Stimulated activated CD8-positive, alpha-beta memory T cell treated with anti-CD3 and anti-CD28 coated beads, Interleukin-15, amount 100 ng/mL, for 4 hours (primary cell): ENCODE data around the gene AOC3.
"Not testable (repeated sequence)": the region's sequence is repeated elsewhere in the genome, so short reads cannot be mapped to it uniquely, and the experiment has no call there.

Source experiments
- DNase-seq, 2 donors: peaks; one replicate each; pipeline ENCODE4 v3.0.0-alpha.2; 2020; ENCODE audit warnings: low read depth in 2 of 2

Gene AOC3

DNA sequence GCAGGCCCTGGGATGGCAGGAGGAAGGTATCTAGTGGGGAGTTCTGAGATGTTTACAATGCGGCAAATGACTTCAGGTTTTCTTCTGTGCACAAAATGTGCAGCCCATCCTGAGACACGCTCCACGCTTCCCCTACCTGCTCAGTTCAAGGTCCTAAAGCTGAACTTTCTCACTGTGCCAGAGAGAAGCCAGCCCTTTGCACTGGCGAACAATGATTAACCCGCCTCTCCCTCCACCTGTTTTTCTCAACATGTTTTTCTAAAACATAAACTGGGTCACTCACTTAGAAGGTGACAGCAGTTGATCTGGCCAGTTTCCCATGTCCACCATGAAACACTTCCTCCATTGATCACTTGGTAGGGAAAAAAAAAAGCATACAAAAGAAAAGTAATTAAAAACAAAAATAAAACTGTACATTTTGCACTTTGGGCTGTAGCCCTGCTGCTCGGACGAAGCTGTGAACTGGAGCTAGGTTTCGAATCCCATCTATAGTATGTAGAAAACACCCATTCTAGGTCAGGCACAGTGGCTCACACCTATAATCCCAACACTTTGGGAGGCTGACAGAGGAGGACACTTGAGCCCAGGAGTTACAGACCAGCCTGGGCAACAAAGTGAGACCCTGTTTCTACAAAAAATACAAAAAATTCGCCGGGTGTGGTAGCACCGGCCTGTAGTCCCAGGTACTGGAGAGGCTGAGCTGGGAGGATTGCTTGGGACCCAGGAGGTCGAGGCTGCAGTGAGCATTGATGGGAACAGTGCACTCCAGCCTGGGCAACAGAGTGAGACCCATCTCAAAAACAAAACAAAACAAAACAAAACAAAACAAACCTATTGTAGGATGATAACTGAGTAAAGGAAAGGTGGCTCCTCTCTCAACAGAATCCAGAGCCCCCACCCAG lies 43.5 kb downstream of the AOC3 start:
- no peak for DNase-seq

DNA sequence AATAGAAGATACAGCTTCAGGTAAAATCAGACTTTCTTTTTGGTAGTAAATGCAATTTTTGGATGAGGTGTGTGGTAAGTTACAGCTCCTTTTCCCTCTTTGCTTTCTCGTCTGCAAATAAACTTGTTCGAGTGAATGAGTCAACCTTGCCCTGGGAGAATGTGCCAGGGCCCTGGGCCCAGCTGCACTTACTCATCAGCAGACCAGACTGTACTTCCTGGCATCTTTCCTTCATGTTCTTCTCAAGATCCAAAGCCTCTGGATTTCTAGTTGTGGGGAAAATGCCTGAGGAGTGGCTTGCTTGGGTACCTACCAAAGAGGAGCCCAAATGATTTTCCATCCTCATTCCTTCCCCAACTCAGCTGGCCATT lies 44.2 kb downstream of the AOC3 start:
- DNase-seq: no peak

DNA sequence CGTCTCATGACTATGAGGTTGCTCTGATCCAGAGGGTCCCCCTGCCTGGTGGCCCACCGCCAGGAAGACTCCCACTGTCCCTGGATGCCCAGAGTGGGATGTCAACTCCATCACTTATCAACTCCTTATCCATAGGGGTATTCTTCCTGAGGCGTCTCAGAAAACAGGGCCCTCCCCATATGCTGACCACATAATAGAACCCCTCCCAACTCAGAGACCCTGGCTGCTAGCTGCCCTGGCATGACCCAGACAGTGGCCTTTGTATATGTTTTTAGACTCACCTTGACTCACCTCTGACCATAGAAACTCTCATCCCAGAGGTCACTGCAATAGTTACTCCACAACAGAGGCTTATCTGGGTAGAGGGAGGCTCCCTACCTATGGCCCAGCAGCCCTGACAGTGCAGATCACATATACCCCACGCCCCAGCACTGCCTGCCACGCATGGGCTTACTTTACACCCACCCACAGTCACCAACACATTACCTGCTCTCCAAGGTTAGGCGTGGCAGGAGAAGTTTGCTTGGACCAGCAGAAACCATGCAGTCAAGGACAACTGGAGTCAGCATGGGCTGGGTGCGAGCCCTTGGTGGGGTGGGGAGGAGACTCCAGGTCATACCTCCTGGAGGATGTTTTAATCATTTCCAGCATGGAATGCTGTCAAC lies 47.3 kb downstream of the AOC3 start:
- no peak for DNase-seq

DNA sequence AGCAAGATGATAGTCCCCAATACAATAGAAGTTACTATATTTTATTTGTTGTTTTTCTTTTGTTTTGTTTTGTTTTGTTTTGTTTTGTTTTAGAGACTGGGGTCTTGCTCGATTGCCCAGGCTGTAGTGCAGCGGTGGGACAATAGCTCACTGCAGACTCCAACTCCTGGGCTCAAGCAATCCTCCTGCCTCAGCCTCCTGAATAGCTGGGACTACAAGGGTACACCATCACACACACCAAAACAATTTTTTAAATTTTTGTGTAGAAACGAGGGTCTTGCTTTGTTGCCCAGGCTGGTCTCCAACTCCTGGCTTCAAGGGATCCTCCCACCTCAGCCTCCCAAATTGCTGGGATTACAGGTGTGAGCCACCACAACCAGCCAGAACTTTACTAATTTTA lies 49.0 kb downstream of the AOC3 start:
- not testable (repeated sequence) for DNase-seq

DNA sequence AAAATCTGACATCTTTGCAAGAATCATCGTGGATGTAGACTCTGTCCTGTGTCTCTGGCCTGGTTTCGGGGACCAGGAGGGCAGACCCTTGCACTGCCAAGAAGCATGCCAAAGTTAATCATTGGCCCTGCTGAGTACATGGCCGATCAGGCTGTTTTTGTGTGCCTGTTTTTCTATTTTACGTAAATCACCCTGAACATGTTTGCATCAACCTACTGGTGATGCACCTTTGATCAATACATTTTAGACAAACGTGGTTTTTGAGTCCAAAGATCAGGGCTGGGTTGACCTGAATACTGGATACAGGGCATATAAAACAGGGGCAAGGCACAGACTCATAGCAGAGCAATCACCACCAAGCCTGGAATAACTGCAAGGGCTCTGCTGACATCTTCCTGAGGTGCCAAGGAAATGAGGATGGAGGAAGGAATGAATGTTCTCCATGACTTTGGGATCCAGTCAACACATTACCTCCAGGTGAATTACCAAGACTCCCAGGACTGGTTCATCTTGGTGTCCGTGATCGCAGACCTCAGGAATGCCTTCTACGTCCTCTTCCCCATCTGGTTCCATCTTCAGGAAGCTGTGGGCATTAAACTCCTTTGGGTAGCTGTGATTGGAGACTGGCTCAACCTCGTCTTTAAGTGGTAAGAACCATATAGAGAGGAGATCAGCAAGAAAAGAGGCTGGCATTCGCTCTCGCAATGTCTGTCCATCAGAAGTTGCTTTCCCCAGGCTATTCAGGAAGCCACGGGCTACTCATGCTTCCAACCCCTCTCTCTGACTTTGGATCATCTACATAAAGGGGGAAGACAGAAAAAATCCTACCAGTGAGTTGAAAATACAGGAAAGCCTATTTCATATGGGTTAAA lies 49.7 kb downstream of the AOC3 start, which contains the start of gene G6PC1:
G6PC1 (plus strand) TSS at position 340 of the 872 bp plus-strand sequence; CDS start at position 418, 78 bp downstream.
- no peak for DNase-seq

DNA sequence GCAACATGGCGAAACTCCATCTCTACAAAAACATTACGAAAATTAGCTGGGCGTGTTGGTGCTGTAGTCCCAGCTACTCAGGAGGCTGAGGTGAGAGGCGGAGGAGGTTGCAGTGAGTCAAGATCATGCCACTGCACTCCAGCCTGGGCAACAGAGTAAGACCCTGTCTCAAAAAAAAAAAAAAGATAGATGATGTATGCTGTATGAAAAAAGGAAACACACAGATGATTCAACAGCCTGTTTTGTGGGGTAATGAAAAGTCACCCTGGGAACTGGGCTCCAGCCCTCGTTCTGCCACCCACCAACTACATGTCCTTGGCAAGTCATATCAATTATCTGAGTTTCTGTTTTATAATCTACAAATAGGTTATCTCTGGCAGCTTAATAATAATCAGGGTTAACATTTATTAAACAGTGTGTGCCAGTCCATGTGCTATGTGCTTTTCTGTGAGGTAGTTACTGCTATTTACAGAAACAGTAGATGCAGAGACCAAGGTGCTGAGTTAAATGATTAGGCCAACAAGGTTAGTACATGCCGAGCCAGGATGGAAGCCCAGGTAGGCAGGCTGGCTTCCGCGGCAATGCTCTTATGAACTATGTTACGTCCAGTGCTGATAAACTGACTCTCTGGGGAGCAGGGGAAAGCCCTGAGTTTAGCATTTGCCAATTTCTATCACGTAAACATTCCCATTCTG lies 50.7 kb downstream of the AOC3 start:
- no peak for DNase-seq

DNA sequence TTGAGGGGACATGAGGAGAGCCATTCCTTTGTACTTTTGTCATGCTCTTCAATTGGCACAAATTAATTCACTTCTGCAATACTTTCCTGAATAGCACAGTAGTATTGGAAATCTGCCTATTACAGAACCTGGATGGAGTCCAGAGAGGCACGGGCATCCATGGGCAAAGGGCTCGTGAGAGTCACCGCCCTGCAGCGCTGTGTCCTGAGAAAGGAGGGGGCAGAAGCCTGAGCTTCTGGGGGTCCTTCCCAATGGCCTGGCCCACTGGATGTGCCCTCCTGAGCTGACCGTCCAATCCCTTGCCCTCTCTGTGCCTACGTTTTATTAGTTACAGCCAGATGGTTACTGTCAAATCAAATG lies 53.1 kb downstream of the AOC3 start:
- DNase-seq: no peak

DNA sequence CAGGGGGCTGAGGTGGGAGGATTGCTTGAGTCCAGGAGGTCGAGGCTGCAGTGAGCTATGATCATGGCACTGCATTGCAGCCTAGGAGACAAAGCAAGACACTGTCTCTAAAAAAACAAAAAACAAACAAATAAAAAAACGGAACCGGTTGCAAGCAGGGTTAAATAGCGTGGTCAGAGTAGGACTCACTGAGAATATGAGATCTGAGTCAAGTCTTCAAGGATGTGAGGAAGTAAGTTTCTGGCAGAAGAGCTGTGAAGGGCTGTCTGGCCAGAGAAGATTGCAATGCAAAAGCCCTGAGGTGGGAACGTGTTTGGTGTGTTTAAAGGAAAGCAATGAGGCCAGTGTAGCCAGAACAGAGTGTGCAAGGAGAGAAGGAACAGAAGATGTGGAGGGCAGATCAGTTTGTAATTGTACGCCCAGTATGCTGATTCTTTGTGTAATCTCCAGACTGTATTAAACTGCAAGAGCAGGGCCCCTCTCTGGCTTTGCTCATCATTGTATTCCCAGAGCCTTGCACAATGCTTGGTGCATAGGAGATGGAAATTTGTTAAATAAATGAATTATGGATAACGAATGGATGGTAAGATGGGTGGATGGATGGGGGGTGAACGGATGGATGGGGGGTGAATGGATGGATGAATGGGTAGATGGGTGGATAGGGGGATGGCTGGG lies 55.9 kb downstream of the AOC3 start:
- no peak for DNase-seq
